Activated CD8-positive, alpha-beta memory T cell treated with anti-CD3 and anti-CD28 coated beads for 36 hours (primary cell): ENCODE measurements around the gene C16orf54. TPM values are rescaled to one million over a fixed set of nuclear protein-coding genes. Genes with fewer than 3 reads are reported as not detected.
"Not testable (repeated sequence)": the region's sequence is repeated elsewhere in the genome, so short reads cannot be mapped to it uniquely, and the experiment has no call there.

Source experiments
- CTCF ChIA-PET: fragments of 350-600 bp; sonication (Branson Sonifier 250); formaldehyde crosslinking; loops from one replicate; lab custom pipeline; 2021; ENCODE audit warnings: antibody characterized with exemption; lab: Charles Lee
- POLR2A ChIA-PET: fragments of 350-600 bp; sonication (Branson Sonifier 250); formaldehyde crosslinking; loops from one replicate; lab custom pipeline; 2021; ENCODE audit warnings: antibody characterized with exemption; lab: Charles Lee
- total RNA-seq, 2 experiments: library from RNA; stranded (reverse); gene quantifications; one replicate each; pipeline ENCODE4 v1.2.3, GENCODE V29; 2021

C16orf54 gene
- total RNA-seq, 2 experiments from 2014 or later, result 22.9 to 23.6 TPM

- ChIA-PET POLR2A (no interaction called here), CTCF (interaction anchor here (0.6 to 2.4 kb wide), 5 partner anchors 9 to 42 kb away, joined by 3 to 9 read pairs (median 4); partner anchors contain the start of gene KIF22)
Measured at GRCh38 chr16:29747947-29748759, 2.4 kb upstream of the C16orf54 start.

- ChIA-PET POLR2A (interaction anchor here (0.6 to 1.5 kb wide), 4 partner anchors 12 to 1433 kb away, joined by 3 to 8 read pairs (median 4); partner anchors contain the start of gene FUS), CTCF (interaction anchor here (0.7 to 1.3 kb wide), 6 partner anchors 15 to 102 kb away, joined by 3 to 4 read pairs (median 4); partner anchors contain the start of gene KIF22)
Measured at GRCh38 chr16:29746518-29746917, 728 bp upstream of the C16orf54 start.

GRCh38 chr16:29745121-29745852, 503 bp downstream of the C16orf54 start:
- CTCF ChIA-PET, result interaction anchor here (1.5 kb wide), 1 partner anchor 14 kb away, joined by 6 read pairs; no protein-coding TSS in a partner anchor
- POLR2A ChIA-PET, result interaction anchor here (0.6 to 1.5 kb wide), 3 partner anchors 11 to 63 kb away, joined by 4 to 7 read pairs (median 5); no protein-coding TSS in a partner anchor

GRCh38 chr16:29744541-29745101, 1.2 kb downstream of the C16orf54 start:
- POLR2A ChIA-PET, result interaction anchor here (0.7 to 1.0 kb wide), 3 partner anchors 12 to 63 kb away, joined by 3 to 7 read pairs (median 3); no protein-coding TSS in a partner anchor
- CTCF ChIA-PET, result interaction anchor here (0.8 to 1.5 kb wide), 2 partner anchors 14 to 15 kb away, joined by 3 to 6 read pairs; no protein-coding TSS in a partner anchor

GRCh38 chr16:29743827-29744531, 1.8 kb downstream of the C16orf54 start:
- POLR2A ChIA-PET, result interaction anchor here (0.7 to 1.0 kb wide), 2 partner anchors 11 to 13 kb away, joined by 3 read pairs; no protein-coding TSS in a partner anchor

DNA sequence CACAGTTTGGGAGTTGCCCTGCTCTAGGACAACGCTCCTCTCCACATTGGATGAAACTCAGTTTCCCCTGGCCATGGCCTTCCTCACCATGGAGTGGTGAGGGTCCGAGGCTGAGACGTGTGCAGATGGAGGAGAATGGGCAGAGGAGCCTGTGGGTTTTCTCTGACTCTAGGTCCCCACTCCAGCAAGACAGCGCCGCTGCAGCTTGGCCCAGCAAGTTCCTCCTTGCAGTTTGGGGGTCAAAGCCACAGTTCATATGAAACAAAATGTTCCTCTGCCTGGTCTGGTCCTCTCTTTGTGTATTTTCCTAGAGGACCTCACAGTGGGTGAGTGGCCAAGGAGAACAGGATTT, 2.3 kb downstream of the C16orf54 start:
- ChIA-PET CTCF (interaction anchor here (0.8 to 1.5 kb wide), 3 partner anchors 11 to 14 kb away, joined by 3 to 6 read pairs (median 5); no protein-coding TSS in a partner anchor), POLR2A (no interaction called here)

More at GRCh38 chr16:29743827-29744531, 1.8 kb downstream of the C16orf54 start:
- CTCF ChIA-PET, result interaction anchor here (0.8 to 1.5 kb wide), 3 partner anchors 10 to 15 kb away, joined by 3 to 6 read pairs (median 5); no protein-coding TSS in a partner anchor

- ChIA-PET POLR2A (interaction anchor here (0.7 kb wide), 1 partner anchor 231 kb away, joined by 7 read pairs; the partner anchor contains the start of gene TAOK2), CTCF (interaction anchor here (1.5 kb wide), 1 partner anchor 12 kb away, joined by 5 read pairs; no protein-coding TSS in a partner anchor)
Measured at GRCh38 chr16:29742683-29743275, 3.0 kb downstream of the C16orf54 start.

DNA sequence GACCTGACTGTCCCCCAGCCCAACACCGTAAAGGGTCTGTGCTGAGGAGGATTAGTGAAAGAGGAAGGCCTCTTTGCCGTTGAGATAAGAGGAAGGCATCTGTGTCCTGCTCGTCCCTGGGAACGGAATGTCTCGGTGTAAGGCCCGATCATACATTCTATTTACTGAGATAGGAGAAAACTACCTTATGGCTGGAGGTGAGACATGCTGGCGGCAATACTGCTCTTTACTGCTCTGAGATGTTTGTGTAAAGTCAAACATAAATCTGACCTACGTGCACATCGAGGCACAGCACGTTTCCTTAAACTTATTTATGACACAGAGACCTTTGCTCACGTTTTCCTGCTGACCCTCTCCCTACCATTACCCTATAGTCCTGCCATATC, 5.2 kb downstream of the C16orf54 start:
- POLR2A ChIA-PET, CTCF ChIA-PET: not testable (repeated sequence)

DNA sequence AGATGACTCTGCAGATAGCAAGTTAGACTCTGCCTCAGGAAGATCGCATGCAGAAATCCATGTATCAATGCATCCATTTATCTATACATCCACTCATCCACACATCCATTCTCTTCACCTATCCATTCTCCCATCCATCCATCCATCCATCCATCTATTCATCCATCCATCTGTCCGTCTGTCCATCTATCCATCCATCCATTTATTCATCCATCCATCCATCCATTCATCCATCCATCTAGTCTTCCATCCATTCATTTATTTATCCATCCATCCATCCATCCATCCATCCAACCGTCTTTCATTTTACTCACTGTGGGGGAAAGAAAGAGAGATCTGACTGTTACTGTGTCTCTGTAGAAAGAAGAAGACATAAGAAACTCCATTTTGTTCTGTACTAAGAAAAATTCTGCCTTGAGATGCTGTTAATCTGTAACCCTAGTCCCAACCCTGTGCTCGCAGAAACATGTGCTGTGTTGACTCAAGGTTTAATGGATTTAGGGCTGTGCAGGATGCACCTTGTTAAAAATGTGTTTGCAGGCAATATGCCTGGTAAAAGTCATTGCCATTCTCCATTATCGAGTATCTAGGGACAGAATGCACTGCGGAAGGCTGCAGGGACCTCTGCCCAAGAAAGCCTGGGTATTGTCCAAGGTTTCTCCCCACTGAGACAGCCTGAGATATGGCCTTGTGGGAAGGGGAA, 5.7 kb downstream of the C16orf54 start:
- CTCF ChIA-PET, result interaction anchor here (0.6 to 1.9 kb wide), 3 partner anchors 8 to 187 kb away, joined by 3 to 9 read pairs (median 8); no protein-coding TSS in a partner anchor
- POLR2A ChIA-PET, result not testable (repeated sequence)

DNA sequence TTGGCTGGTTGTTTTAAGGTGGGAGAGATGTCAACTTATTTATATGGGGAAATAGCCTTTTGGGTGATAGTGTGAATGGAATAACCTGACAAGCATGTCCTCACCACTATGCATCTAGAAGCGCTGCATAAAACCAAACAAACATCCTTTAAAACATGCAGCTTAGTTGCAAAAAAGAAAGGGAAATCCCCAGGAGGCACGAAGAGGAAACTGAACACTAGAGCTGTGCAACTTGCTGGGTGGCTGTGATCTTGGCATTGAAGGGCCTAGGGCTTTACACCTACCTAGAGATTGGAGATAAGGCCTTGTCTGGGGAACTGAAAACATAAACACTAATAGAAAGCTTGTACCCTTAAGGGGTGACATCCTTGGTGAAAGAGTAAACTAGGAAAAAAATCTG, 7.3 kb downstream of the C16orf54 start:
- POLR2A ChIA-PET, result interaction anchor here (0.6 kb wide), 1 partner anchor 16 kb away, joined by 4 read pairs; no protein-coding TSS in a partner anchor

DNA sequence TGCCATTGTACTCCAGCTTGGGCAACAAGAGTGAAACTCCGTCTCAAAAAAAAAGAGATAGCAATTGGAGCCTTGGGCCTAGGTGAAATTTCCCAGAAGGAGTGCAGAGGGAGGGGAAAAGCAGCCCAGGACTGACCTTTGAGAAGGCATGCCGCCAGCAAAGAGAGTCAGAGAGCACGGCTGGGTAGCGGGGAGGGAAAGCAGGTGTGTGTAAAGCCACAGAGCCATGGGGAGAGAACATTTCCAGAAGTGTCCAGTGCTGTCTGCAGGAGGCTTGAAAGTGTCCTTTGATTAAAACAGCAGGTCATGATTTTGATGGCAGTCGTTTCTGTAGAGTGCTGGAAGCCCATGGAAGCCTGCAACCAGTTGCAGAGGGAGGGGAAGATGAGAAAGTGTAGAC, 8.1 kb downstream of the C16orf54 start:
- POLR2A ChIA-PET, result no interaction called here
- CTCF ChIA-PET, result interaction anchor here (1.9 kb wide), 1 partner anchor 11 kb away, joined by 9 read pairs; no protein-coding TSS in a partner anchor

More for the DNA sequence above, 7.3 kb downstream of the C16orf54 start:
- CTCF ChIA-PET, result interaction anchor here (0.9 to 1.9 kb wide), 3 partner anchors 10 to 110 kb away, joined by 3 to 9 read pairs (median 8); no protein-coding TSS in a partner anchor

DNA sequence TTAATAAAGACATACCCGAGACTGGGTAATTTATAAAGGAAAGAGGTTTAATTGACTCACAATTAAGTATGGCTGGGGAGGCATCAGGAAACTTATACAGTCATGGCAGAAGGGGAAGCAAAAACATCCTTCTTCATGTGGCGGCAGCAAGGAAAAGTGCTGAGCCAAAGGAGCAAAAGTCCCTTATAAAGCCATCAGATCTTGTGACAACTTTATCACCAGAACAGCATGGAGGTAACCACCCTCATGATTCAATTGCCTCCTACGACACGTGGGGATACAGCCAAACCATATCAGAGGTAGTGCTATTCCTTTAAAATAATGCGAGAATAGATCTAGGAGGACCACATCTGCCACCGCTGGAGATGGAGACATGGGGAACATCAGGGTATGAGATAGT, 9.0 kb downstream of the C16orf54 start:
- ChIA-PET POLR2A (no interaction called here), CTCF (interaction anchor here (0.7 kb wide), 1 partner anchor 54 kb away, joined by 3 read pairs; the partner anchor contains the start of gene KIF22)

GRCh38 chr16:29736112-29736511, 9.7 kb downstream of the C16orf54 start:
- ChIA-PET POLR2A (no interaction called here), CTCF (interaction anchor here (0.7 kb wide), 1 partner anchor 54 kb away, joined by 3 read pairs; the partner anchor contains the start of gene KIF22)

GRCh38 chr16:29734786-29735185, 11.0 kb downstream of the C16orf54 start:
- ChIA-PET CTCF (interaction anchor here (1.2 kb wide), 1 partner anchor 55 kb away, joined by 4 read pairs; no protein-coding TSS in a partner anchor), POLR2A (interaction anchor here (0.7 kb wide), 1 partner anchor 12 kb away, joined by 8 read pairs; no protein-coding TSS in a partner anchor)

GRCh38 chr16:29731768-29732601, 13.8 kb downstream of the C16orf54 start:
- POLR2A ChIA-PET, result interaction anchor here (0.6 to 1.3 kb wide), 4 partner anchors 12 to 716 kb away, joined by 3 to 6 read pairs (median 4); partner anchors contain the start of gene C16orf54
- CTCF ChIA-PET, result interaction anchor here (0.7 to 2.6 kb wide), 10 partner anchors 12 to 117 kb away, joined by 3 to 10 read pairs (median 4); partner anchors contain the start of gene KIF22
